IMR-90 (cell line): ENCODE results near the gene WLS. TPM values are rescaled to one million over a fixed set of nuclear protein-coding genes. Genes with fewer than 3 reads are reported as not detected.

Experiments used
- ATAC-seq: fragments of 200-7000 bp; cut with Tn5 transposase; 2 replicates; pipeline ENCODE4 v1.9.1; 2020; ENCODE audit warnings: low read depth, mild to moderate bottlenecking, moderate library complexity
- BruUV-seq: library from RNA; stranded (reverse); fragments of 400-500 nt; replicated peaks from 2 replicates; lab custom pipeline; 2021; lab: Mats Ljungman, UMichigan
- CTCF ChIA-PET: fragments of 300-600 bp; formaldehyde crosslinking; extraction: SDS; loops from one replicate; lab custom pipeline; 2021; ENCODE audit warnings: antibody characterized with exemption; lab: Yijun Ruan, JAX
- POLR2A ChIA-PET: fragments of 300-600 bp; sonication (Branson Sonifier 250); formaldehyde crosslinking; loops from one replicate; lab custom pipeline; 2022; ENCODE audit warnings: antibody characterized with exemption; ENCODE audit not compliant: unreplicated experiment; lab: Charles Lee
- DNase-seq: peaks from one replicate; pipeline ENCODE4 v3.0.0; 2013
- H2AFZ ChIP-seq: replicated peaks from 2 replicates; pipeline ENCODE3; 2013; ENCODE audit warnings: low read length, mild to moderate bottlenecking; ENCODE audit not compliant: poor library complexity
- H2AK5ac ChIP-seq: 2 replicates; pipeline ENCODE4 v1.6.1; 2013; ENCODE audit warnings: low read depth, low read length, inconsistent platforms
- H2AK9ac ChIP-seq: replicated peaks from 2 replicates; pipeline ENCODE3; 2013; ENCODE audit warnings: mild to moderate bottlenecking, low read depth, low read length, moderate library complexity; ENCODE audit not compliant: poor library complexity
- H2BK120ac ChIP-seq: 2 replicates; pipeline ENCODE4 v1.6.1; 2013; ENCODE audit warnings: low read depth, low read length, inconsistent platforms
- H2BK15ac ChIP-seq: 3 replicates; pipeline ENCODE4 v1.6.1; 2013; ENCODE audit warnings: low read depth, low read length, inconsistent platforms
- H2BK20ac ChIP-seq: 2 replicates; pipeline ENCODE4 v1.6.1; 2013; ENCODE audit warnings: low read depth, mild to moderate bottlenecking, inconsistent platforms, low read length, moderate library complexity
- H2BK5ac ChIP-seq: 2 replicates; pipeline ENCODE4 v1.6.1; 2013; ENCODE audit warnings: mild to moderate bottlenecking, low read depth, low read length, inconsistent platforms; ENCODE audit not compliant: poor library complexity, severe bottlenecking
- H3K14ac ChIP-seq: replicated peaks from 2 replicates; pipeline ENCODE4 v1.6.1; 2013; ENCODE audit warnings: low read depth, low read length, inconsistent platforms
- H3K18ac ChIP-seq: 2 replicates; pipeline ENCODE4 v1.6.1; 2013; ENCODE audit warnings: low read depth, low read length, control low read depth
- H3K23ac ChIP-seq: 2 replicates; pipeline ENCODE4 v1.6.1; 2013; ENCODE audit warnings: low read depth, low read length, inconsistent platforms
- H3K27ac ChIP-seq: 2 replicates; pipeline ENCODE4 v1.5.1; 2013; ENCODE audit warnings: mild to moderate bottlenecking, control low read depth, low read length; ENCODE audit not compliant: insufficient read depth
- H3K27me3 ChIP-seq: 2 replicates; pipeline ENCODE4 v1.6.1; 2013; ENCODE audit warnings: low read length; ENCODE audit not compliant: control insufficient read depth, insufficient read depth
- H3K36me3 ChIP-seq: 2 replicates; pipeline ENCODE4 v1.6.1; 2013; ENCODE audit warnings: low read length, mixed read lengths; ENCODE audit not compliant: control insufficient read depth, insufficient read depth
- H3K4ac ChIP-seq: 2 replicates; pipeline ENCODE4 v1.6.1; 2013; ENCODE audit warnings: low read depth, low read length, inconsistent platforms
- H3K4me1 ChIP-seq: 2 replicates; pipeline ENCODE4 v1.6.1; 2013; ENCODE audit warnings: low read length, mixed read lengths; ENCODE audit not compliant: control insufficient read depth, insufficient read depth
- H3K4me2 ChIP-seq: 2 replicates; pipeline ENCODE4 v1.6.1; 2013; ENCODE audit warnings: low read depth, mild to moderate bottlenecking, control low read depth, low read length, moderate library complexity
- H3K4me3 ChIP-seq: 2 replicates; pipeline ENCODE4 v1.5.1; 2013; ENCODE audit warnings: low read depth, mild to moderate bottlenecking, control low read depth, low read length, moderate library complexity; ENCODE audit not compliant: insufficient read depth
- H3K56ac ChIP-seq: 2 replicates; pipeline ENCODE4 v1.6.1; 2013; ENCODE audit warnings: low read length, inconsistent platforms; ENCODE audit not compliant: insufficient read depth; ENCODE audit errors: extremely low read depth
- H3K79me1 ChIP-seq, 2 experiments: 2 replicates each; pipeline ENCODE4 v1.6.1; 2013; ENCODE audit warnings: low read length in 2 of 2, inconsistent platforms in 1 of 2, low read depth in 1 of 2
- H3K9ac ChIP-seq: 2 replicates; pipeline ENCODE4 v1.6.1; 2013; ENCODE audit warnings: low read depth, low read length, control low read depth
- H3K9me1 ChIP-seq: 2 replicates; pipeline ENCODE4 v1.6.1; 2013; ENCODE audit warnings: low read length, inconsistent platforms; ENCODE audit not compliant: insufficient read depth
- H3K9me3 ChIP-seq: 2 replicates; pipeline ENCODE4 v1.6.1; 2013; ENCODE audit warnings: low read length; ENCODE audit not compliant: control insufficient read depth, insufficient read depth
- H4K20me1 ChIP-seq: 2 replicates; pipeline ENCODE4 v1.6.1; 2013; ENCODE audit warnings: low read length, inconsistent platforms; ENCODE audit not compliant: insufficient read depth
- H4K5ac ChIP-seq: 2 replicates; pipeline ENCODE4 v1.6.1; 2013; ENCODE audit warnings: mild to moderate bottlenecking, low read depth, low read length, control low read depth
- H4K8ac ChIP-seq, 2 experiments: 2 replicates each; pipeline ENCODE4 v1.6.1; 2013; ENCODE audit warnings: low read depth in 2 of 2, low read length in 2 of 2, control low read depth in 1 of 2, inconsistent platforms in 1 of 2
- H4K91ac ChIP-seq: 2 replicates; pipeline ENCODE4 v1.6.1; 2013; ENCODE audit warnings: low read depth, low read length, inconsistent platforms; ENCODE audit not compliant: insufficient read depth
- CHD1 ChIP-seq: IDR thresholded peaks from 2 replicates; pipeline ENCODE4 v1.6.1; 2012; ENCODE audit warnings: low read depth, low read length, improper control_type of control experiment
- MAFK ChIP-seq: IDR thresholded peaks from 2 replicates; pipeline ENCODE4 v1.6.1; 2012; ENCODE audit warnings: low read depth, low read length, improper control_type of control experiment
- NFE2L2 ChIP-seq: fragments of 150-350 bp; IDR thresholded peaks from 2 replicates; pipeline ENCODE4 v1.6.1; 2016; ENCODE audit warnings: low read depth, mild to moderate bottlenecking, low read length
- dilution Hi-C: fragments of 300-500 bp; cut with HindIII; formaldehyde crosslinking; loops from one replicate; pipeline ENCODE4 v1.14.3; 2018; ENCODE audit warnings: low sequenced_read_pairs; ENCODE audit not compliant: unreplicated experiment
- in situ Hi-C: fragments of 300-500 bp; cut with MboI; formaldehyde crosslinking; loops from 3 replicates; pipeline ENCODE4 v1.14.3; 2019; ENCODE audit warnings: low sequenced_read_pairs, inconsistent platforms, mixed read lengths
- intact Hi-C: fragments of 100-400 bp; cut with micrococcal nuclease; formaldehyde crosslinking; loops from 2 replicates; pipeline ENCODE4 v1.10.0; 2022
- polyA plus RNA-seq, 3 experiments: library from polyadenylated mRNA; depleted of rRNA; stranded (reverse); fragments of >200 nt; gene quantifications; 2 replicates each; pipeline ENCODE4 v1.2.3, GENCODE V29; 2012; ENCODE audit warnings: low replicate concordance in 1 of 3
- total RNA-seq: library from RNA; depleted of rRNA; stranded (reverse); fragments of >200 nt; gene quantifications from 2 replicates; pipeline ENCODE4 v1.2.3, GENCODE V29; 2012

The WLS gene
- total and polyA plus RNA-seq, 2 of the 4 experiments (the other 2 are of a cell fraction) = 152 to 157 TPM

DNA sequence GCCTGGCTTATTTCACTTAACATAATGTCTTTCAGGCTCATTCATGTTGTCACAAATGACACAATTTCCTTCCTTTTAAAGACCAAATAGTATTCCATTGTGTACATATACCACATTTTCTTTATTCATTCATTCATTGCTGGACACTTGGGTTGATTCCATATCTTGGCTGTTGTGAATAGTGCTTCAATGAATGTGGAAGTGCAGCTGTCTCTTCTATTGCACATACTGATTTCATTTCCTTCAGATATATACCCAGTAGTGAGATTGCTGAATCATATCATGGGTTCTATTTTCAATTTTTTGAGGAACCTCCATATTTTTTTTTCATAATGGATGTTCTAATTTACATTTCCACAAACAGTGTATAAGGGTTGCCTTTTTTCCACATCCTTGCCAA is 38.6 kb upstream of the WLS start:
- no peak overlapping the region; the same call in 1 of the 2 replicates for H3K18ac ChIP-seq
- no peaks in the 10 kb centered on the region for H3K36me3 ChIP-seq
- H2AFZ ChIP-seq = no peak overlapping the region
- H3K4ac ChIP-seq = no peak overlapping the region
- H3K4me2 ChIP-seq = no peak overlapping the region
- no peak overlapping the region for H2AK9ac ChIP-seq
- H4K91ac ChIP-seq = no peak overlapping the region
- no peak overlapping the region for H3K23ac ChIP-seq
- no peak overlapping the region for H2BK120ac ChIP-seq
- no peaks in the 10 kb centered on the region for H3K9me1 ChIP-seq
- H4K8ac ChIP-seq = no peak overlapping the region
- H3K4me3 ChIP-seq = no peak overlapping the region
- no peak overlapping the region for H2BK20ac ChIP-seq
- CTCF ChIA-PET = no interaction called here
- no peak overlapping the region for H2AK5ac ChIP-seq
- dilution Hi-C loops (no loop called here), intact Hi-C loops (no loop called here), in situ Hi-C loops (no loop called here)
- H2BK15ac ChIP-seq = no peak overlapping the region
- H3K79me1 ChIP-seq = no peaks in the 10 kb centered on the region
- no peak overlapping the region for H3K14ac ChIP-seq
- H3K27me3 ChIP-seq = no peaks in the 10 kb centered on the region
- no peak overlapping the region for H3K27ac ChIP-seq
- BruUV-seq = no TSS peak
- H2BK5ac ChIP-seq = no peak overlapping the region
- no peaks in the 10 kb centered on the region for H4K20me1 ChIP-seq
- POLR2A ChIA-PET = no interaction called here
- no peak overlapping the region for H3K9ac ChIP-seq
- H3K9me3 ChIP-seq = no peaks in the 10 kb centered on the region
- ATAC-seq (no peak), DNase-seq (peak; percentile 14)
- H3K56ac ChIP-seq = no peak overlapping the region
- H3K4me1 ChIP-seq = peaks cover 3% of the 10 kb centered on the region
- no peak overlapping the region for H4K5ac ChIP-seq
- TF ChIP-seq CHD1 (no peak), NFE2L2 (no peak), MAFK (no peak)
